Limb (tissue), 2 donors: Measurements from ENCODE around the gene EIPR1.
"Not testable (repeated sequence)": the region's sequence is repeated elsewhere in the genome, so short reads cannot be mapped to it uniquely, and the experiment has no call there.

Experiments used
- DNase-seq, 2 donors: peaks; one replicate each; pipeline ENCODE4 v3.0.0-alpha.2; 2016; ENCODE audit errors: extremely low spot score in 2 of 2

EIPR1 gene

GRCh38 chr2:3196716-3197115 is 180.9 kb downstream of the EIPR1 start:
- no peak for DNase-seq

- DNase-seq, result no peak
Measured at GRCh38 chr2:3195641-3196476, 181.8 kb downstream of the EIPR1 start.

- no peak for DNase-seq
Measured at GRCh38 chr2:3194828-3195227, 182.8 kb downstream of the EIPR1 start.

GRCh38 chr2:3193443-3194330 is 183.9 kb downstream of the EIPR1 start:
- no peak for DNase-seq

- no peak for DNase-seq
Measured at GRCh38 chr2:3192920-3193319, 184.7 kb downstream of the EIPR1 start.

GRCh38 chr2:3192281-3192818 is 185.3 kb downstream of the EIPR1 start:
- DNase-seq, result no peak

GRCh38 chr2:3189961-3190360 is 187.7 kb downstream of the EIPR1 start:
- DNase-seq, result no peak

- no peak for DNase-seq
Measured at GRCh38 chr2:3189076-3189591, 188.5 kb downstream of the EIPR1 start.

GRCh38 chr2:3188405-3188946 is 189.1 kb downstream of the EIPR1 start:
- no peak for DNase-seq

GRCh38 chr2:3187467-3187866 is 190.2 kb downstream of the EIPR1 start:
- no peak for DNase-seq

GRCh38 chr2:3186766-3187165 is 190.9 kb downstream of the EIPR1 start:
- no peak for DNase-seq

GRCh38 chr2:3185910-3186309 is 191.7 kb downstream of the EIPR1 start:
- no peak for DNase-seq

- DNase-seq, result no peak
Measured at GRCh38 chr2:3185256-3185655, 192.4 kb downstream of the EIPR1 start.

- no peak for DNase-seq
Measured at GRCh38 chr2:3184167-3184566, 193.5 kb downstream of the EIPR1 start.

- DNase-seq, result no peak
Measured at GRCh38 chr2:3183766-3184165, 193.9 kb downstream of the EIPR1 start.

- no peak for DNase-seq
Measured at GRCh38 chr2:3182848-3183247, 194.8 kb downstream of the EIPR1 start.

GRCh38 chr2:3181416-3182010 is 196.1 kb downstream of the EIPR1 start:
- DNase-seq, result no peak

- not testable (repeated sequence) for DNase-seq
Measured at GRCh38 chr2:3180909-3181221, 196.8 kb downstream of the EIPR1 start.

GRCh38 chr2:3180082-3180908 is 197.3 kb downstream of the EIPR1 start:
- no peak for DNase-seq

- no peak for DNase-seq
Measured at GRCh38 chr2:3179626-3180025, 198.0 kb downstream of the EIPR1 start.

GRCh38 chr2:3179208-3179607 is 198.4 kb downstream of the EIPR1 start:
- DNase-seq, result no peak
